ENCODE results near the gene MKX.

MKX gene, protein sequence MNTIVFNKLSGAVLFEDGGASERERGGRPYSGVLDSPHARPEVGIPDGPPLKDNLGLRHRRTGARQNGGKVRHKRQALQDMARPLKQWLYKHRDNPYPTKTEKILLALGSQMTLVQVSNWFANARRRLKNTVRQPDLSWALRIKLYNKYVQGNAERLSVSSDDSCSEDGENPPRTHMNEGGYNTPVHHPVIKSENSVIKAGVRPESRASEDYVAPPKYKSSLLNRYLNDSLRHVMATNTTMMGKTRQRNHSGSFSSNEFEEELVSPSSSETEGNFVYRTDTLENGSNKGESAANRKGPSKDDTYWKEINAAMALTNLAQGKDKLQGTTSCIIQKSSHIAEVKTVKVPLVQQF

DNA sequence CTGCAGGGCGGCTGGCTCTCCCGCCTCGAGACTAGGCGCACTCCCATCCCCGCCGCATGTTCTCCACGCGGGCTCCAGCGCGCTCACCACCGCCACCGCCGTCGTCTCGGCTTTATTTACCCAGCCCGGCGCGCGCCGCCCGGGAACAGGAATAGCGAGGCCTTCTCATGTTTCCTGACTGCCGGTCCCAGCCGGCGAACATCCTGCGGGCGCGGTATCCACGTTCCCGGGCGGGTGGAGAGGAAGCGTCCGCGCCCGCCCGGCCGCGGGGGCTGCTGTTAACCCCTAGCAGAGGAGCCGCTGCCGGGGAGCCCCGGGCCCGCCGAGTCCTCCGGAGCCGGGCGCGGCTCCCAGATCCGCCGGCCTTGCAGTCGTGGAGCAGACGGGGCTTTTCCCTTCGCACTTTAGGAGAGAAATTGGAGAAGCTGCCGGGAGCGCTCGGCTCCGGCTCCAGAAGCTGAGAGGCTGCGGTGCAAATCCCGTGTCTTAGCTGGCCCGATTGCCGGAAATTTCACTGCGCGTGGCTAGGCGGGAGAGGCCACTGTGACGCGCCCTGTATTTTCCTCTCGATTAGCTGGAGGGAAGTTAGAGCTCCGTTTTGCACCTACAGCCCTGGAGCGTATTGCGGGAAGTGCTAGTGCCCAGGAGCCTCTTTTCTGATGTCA is at the start of gene MKX:
MKX (minus strand) TSS at position 88 of the 665 bp plus-strand sequence. CDS start 2,404 bp downstream, outside the sequence.
- DNase-seq (ENCODE audit: low spot score) = no peak

DNA sequence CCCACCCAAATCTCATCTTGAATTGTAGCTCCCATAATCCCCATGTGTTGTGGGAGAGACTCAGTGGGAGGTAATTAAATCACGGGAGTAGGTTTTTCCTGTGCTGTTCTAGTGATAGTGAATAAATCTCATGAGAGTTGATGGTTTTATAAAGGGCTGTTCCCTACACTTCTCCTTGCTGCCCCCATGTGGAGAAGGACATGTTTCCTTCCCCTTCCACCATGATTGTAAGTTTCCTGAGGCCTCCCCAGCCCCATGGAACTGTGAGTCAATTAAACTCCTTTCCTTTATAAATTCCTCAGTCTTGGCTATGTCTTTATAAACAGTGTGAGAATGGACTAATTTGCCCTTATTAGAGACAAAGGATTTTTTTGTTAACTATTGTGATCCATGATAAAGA is 48.5 kb upstream of the MKX start:
- no peak for DNase-seq (ENCODE audit: low spot score)

DNA sequence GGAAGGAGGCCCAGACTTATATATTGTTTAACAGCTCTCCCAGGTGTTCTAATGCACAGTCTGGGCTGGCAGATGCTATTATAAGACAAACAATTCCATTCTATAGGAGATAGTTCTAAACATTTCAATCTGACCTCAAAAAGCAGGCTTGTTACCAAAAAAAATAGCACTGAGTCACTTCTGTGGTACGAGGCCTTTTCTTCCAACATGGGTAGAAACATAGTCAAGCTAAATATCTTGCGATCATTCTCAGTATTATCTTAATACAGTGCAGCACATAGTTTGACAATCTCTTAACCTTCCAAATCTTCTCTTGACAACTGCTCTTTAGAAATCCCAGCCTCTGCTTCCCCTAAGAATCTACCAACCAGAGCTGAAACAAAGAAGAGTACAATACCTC is 46.6 kb upstream of the MKX start:
- DNase-seq (ENCODE audit: low spot score) = no peak

DNA sequence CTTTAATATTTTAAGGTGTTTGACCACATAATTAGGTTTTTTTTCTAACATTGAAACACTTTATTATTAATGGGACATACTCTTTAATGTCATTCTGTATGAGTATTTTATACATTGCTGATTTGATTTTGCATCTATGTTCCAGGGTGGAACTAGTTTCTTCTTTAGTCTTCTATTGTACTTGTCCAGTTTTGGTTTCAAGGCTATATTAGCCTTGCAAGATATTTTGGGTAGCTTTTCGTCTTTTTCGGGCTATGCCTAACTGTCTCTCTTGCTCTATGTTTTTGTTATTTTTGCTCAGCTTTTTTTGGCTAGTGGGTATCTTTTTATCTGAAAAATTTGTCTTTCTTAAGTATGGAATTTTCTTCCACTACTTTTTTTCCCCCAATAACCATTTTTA is 38.7 kb upstream of the MKX start:
- DNase-seq (ENCODE audit: low spot score) = no peak

DNA sequence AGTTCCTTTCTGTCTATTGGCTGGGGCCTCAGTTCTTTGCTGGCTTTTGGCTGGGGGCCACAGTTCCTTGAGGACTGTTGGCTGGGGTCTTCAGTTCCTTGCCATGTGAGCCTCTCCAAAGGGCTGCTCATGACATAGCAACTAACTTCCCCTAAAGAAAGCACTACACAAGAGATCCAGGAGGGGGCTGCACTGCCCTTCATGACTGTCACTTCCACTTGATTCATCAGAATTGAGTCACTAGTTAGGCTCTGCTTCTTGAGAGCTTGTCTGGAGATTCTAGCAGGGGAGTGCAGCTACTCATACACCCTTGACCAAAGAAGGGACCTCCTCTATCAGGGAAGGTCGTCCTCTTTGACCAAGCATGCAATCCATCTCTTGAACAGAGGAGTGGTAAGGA is 38.0 kb upstream of the MKX start:
- DNase-seq (ENCODE audit: low spot score) = peak; percentile 1

DNA sequence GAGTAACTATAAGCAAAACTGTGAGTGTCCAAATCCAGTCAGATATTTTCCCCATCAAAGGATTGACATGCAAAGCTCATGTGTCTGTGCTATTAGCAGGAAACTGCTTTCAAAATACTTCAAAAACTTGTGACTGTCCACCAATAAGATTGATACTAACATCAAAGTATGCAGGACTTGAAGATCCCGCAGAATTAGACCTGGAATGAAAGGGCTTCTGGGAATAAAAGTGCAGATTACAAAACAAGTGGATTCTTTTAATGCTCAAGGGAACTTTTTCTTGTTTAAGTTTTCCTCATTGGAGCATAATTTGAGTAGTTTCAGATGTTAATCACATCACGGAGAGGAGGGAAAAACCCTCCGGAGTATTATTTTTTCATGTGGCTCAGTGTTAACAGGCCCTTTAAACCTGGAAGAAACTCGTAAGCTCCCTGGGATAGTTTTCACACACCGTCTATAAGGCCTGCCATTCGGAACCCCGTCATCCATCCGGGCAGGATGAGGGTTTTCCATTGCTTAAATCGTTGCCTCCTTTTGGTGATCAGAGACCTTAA is 33.9 kb upstream of the MKX start:
- no peak for DNase-seq (ENCODE audit: low spot score)

DNA sequence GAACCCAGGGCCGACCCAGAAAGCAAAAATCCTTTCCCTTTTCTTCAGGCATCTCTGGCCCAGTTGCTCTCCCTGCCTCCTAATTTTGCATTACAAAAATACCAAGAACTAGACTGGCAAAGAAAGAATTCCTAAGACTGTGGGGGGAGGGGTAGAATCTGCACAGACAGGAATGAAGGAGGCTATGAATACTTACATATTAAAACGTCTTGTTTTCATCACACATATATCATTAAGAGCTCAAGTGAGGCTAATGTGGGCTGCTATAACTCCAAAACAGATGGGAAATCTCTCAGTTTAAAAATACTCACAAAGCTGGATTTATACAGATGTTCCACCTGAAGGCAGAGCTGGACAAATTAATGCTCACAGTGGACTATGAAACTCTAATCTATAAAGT is 29.2 kb upstream of the MKX start:
- no peak for DNase-seq (ENCODE audit: low spot score)

DNA sequence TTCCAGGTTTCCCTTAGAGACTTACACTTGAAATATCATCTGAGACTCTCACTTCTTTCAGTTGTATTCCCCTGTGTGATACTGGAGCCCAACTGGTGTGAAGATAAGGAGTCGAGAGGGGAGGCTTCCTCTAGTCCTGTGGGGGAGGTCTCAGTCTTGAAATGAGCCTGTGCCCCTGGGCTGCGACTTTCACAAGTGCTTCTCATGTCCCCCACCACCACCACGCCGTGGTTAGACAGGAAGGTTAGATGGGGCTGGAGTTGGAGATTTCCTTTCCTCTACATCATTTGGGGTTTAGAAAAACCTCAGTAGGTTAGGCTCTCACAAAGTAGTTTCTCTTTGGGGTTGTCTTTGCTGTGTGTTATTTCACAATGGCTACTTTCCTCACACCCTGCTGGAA is 25.6 kb upstream of the MKX start:
- no peak for DNase-seq (ENCODE audit: low spot score)

DNA sequence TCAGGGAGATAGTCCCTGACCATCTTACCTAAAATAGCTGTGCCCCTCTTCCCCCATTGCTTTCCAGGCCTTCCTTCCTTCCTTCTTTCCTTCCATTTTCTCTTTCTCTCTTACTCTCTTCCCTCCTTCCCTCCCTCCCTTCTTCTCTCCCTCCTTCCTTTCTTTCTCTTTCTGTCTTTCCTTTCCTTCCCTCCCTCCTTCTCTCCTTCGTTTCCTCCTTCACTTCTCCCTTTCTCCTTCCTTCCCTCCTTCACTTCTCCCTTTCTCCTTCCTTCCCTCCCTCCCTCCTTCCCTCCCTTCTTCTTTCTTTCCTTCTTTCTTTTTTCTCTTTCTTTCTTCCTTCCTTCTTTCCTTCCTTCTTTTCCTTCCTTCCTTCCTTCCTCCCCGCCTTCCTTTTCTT is 24.6 kb upstream of the MKX start:
- no peak for DNase-seq (ENCODE audit: low spot score)

DNA sequence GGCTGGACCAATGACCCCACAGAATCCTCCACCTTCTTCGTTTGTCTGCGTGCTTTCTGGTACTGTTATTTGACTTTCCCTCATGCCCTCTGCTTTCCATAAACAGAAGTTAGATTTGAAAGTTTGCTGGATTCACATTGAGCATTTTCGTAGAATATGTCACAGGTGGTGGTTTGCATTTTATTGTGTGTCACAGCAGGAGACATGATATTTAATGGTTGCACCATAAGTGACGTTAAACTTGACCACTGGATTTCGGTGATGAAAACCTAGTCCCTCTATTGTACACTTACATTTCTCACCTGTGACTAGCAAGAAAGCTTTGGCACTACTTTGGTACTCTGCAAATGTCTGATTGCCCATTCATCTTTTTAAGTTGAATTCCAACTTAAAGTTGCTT is 15.2 kb upstream of the MKX start:
- DNase-seq (ENCODE audit: low spot score) = no peak

DNA sequence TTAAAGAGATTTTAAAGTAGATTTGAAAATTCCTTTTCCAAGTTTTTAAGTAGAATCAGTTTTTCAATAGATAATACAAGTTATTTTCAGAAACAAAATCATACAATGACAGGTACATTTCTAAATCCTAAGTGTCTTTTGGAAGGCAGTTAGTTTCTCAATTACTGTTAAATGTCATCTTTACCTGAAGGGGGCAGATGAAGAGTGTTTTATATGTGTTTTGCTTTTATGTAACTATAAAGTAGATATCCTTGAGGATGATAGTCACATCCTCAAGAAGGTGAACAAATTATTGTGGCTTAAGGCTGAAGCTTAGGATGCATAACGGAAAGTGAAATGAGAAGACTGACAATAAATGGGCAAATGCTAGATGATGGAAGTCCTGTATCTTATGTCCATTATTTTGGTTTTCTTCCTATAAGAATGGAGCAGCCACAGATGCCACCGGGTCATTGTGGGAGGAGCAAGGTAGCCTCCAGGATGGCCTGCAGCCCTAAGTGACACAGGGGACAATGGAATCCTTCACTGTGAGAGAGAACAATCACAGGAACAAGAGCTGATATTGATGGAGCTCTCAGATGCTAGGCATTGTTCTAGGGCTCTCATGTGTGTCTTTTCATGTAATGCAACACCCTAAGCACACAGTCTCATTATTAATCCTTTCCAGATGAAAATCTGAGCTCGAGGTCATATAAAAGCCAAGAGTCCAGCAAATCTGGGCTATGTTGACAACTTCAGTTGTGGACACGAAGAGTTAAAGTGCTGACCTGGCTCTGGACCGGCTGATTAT is 14.1 kb upstream of the MKX start:
- DNase-seq (ENCODE audit: low spot score) = no peak

DNA sequence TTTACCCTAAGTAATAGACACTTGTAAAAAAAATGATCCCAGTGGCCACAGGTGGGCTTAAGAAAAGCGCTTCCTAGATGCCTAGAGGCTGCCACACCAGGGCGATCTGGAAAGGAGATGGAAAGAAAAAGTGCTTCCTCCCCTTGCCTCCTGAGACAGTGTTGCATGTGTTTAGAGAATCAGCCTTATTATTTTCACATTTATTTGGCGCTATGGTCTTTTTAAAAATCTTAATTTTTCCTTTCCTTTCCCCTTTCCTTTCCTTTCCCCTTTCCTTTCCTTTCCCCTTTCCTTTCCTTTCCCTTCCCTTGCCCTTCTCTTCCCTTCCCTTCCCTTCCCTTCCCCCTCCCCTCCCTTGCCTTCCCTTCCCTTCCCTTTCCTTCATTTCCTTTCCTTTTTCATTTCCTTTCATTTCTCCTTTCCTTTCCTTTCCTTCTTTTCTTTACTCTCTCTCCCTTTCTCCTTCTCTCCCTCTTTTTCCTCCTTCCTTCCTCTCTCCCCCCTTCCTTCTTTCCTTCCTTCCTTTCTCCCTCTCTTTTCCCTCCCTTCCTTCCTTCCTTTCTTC is 7.1 kb upstream of the MKX start:
- no peak for DNase-seq (ENCODE audit: low spot score)

DNA sequence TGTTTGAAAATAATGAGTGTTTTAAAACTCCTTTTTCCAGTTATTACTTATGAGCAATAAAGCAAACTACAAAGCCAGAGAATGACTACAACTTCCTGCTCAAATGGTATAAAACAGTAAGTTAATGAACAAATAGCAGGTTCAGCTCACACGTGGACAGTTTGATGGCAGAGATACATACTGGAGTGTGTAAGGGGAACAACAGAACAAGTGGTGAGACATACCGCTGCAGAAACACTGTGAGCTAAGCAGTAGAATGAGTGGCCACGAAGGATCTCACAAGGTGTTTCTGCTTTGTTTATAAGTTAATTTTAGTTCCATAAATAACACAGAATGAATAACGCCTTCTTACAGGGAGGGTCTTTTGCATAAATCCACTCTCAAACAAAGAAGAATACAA is 3.0 kb upstream of the MKX start:
- no peak for DNase-seq (ENCODE audit: low spot score)

DNA sequence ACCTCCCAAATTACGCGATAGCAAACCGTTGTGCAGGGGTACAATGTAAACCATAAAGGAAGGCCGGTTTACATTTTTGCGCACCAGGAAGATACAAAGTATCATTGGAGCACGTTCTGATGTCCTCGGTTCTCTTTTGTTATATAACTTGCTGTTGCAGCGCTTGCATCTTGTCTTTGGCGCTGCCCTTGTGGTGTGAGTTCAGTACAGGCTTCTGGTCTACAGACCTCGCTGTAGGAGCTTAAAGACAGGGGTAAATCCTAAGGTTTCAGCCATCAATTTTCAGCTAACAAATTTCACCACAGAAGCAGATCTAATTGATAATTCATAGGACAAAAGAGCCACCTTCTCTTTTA is 1.5 kb upstream of the MKX start:
- no peak for DNase-seq (ENCODE audit: low spot score)

DNA sequence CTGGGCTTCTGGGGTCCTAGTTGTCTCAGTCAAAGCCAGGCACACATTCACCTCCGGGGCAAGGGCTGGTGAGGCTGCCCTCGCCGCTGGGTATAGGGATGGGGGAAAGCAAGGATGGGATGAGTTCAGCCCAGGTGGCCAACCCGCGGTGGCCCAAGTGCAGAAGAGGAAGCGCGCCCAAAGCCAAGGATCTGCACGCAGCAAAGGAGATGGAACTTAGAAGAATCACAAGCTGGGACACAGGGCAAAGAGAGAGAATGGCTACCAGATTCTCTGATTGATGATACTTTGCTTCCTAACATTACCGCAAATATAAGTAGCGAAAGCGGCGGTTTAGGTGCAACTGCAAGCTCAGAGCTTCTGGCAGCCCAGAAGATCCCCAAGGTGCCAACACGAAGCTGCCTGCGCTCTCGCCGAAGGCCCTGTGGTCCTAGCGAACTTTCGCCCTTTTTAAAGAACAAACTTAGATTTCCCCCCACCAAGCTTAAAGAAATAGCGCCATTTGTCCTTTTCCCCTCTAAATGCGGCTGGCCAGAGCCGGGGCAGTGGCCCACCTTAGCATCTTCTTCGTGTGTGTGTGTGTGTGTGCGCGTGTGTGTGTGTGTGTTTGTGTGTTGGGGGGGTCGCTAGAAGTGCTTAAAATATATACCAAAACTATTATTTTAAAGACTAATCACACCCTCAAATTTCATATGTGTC is 927 bp upstream of the MKX start:
- DNase-seq (ENCODE audit: low spot score) = no peak

DNA sequence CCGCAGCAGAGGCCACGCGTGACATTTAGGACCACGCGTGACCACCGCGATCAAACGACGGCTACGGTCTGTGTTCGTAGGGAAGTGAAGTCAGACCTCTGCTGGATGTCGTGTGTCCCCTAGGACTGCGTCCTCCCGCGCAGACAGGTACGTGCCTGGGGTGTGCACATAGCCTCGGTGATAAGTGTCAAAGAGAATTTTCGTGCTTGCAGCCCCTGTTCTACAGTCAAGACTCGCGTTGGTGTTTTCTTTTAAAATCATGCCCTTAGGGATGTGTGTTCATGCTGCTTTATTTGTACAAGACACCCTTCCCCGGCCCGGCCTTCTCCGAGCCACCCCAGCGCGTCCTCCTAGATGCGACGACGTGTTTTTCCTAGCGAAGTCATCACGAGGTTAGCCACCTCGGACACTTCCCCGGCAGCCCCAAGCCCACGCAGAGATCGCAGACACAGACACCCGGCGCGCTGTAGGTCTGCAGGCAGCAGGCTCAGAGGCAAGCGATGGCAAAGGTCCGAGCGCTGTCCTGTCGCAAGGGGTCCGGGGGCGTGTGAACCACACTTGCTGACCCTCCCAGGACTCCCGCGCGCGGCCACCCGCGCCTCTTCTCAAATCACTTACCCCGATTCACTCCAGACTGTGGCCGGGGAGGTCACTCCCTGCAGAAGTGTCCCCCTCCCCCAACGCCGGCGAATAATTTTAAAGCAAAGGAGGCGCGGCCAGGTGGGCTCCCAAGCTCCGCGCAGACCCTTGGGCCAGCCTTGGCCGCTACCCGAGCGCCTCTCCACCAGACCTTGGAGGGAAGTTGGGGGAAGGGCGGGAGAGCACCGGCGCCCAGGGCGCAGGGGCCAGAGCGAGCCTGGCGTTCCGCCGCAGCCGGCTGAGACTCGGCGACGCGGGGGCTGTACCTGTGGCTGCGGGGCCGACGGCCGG is 552 bp downstream of the MKX start:
- DNase-seq (ENCODE audit: low spot score) = no peak

DNA sequence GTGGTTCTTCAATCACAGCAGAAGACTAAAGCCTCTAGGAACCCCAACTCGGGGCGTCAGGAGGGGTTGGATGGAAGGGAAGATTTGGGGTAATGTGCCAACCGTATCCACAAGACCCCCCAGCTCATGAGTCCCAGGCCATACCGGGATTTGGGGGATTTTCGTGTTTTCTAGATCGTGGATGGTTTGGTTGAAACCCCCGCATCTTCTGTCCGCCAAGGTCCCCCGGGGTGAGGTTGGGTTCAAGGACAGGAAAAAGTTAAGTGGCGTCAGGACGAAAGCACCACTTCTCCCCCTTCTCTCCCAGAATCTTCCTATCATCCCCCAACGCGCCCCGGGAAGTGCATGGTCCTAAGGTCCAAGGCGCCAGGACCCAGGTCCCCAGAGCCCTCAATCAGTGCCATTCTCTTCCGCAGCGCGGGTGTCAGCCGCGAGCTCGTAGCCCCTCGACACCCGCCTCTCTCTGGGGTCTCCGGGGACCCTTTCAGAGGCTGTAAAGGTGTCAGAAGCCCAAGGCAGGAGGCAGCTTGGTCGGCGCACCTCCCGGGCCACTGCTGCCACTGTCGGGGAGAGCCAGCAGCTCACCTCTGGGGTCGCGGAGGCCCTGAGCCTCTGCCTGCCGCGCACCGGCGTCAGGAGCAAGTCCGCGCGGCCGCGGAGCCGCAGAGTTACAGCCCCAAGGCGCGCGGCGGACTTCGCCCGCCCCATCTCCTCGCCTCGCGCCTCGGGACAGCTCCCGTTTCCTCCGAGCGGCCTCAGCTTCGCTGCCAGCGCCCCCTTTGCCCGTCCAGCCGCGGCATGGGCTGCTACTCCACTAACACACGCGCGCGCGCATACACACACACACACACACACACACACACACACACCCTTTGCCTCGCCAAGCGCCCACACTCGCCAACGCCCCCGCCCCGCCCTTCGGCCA is 1.5 kb downstream of the MKX start:
- no peak for DNase-seq (ENCODE audit: low spot score)

DNA sequence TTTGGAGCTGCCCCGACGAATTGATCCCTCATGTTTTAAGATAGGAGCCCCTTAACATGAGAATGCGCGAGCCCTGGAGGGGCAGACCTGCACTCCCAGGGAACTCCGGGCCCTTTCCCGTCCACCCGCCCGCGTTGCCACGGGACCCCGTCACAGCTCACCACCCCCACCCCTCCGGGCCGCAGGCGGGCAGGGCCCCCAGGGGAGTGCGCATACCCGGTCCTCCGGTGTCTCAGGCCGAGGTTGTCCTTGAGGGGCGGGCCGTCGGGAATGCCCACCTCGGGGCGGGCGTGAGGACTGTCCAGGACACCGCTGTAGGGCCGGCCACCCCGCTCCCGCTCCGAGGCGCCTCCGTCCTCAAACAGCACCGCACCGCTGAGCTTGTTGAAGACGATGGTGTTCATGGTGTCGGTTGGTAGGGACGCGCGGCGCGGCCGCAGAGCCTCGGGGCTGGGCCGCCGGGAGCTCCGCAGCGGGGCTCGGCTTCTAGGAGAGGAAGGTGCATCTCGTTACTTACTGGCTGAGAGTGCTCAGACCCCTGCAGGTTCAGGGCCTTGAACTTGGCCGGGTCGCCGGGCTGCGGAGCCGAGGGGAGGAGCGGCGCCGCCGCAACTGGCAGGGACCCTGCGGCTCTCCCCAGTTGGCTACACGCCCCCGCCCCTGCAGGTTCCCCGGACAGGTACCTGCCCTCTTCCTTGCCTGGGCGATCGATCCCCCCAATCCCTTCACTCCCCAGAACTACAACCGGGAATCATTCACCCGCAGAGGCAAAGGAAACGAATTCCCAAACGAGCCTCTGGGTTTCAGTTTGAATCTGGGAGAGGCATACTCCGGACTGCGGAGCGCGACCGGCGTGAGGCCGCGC is 2.4 kb downstream of the MKX start:
- DNase-seq (ENCODE audit: low spot score) = no peak
